Naive thymus-derived CD4-positive, alpha-beta T cell (primary cell): ENCODE measurements around the gene ANKMY2. TPM values are rescaled to one million over a fixed set of nuclear protein-coding genes. Genes with fewer than 3 reads are reported as not detected.

Source experiments
- ATAC-seq: fragments of 150-1000 bp; cut with Tn5 transposase; 2 replicates; pipeline ENCODE4 v1.10.0; 2021; ENCODE audit warnings: mild to moderate bottlenecking, moderate library complexity
- CTCF ChIA-PET: fragments of 350-600 bp; sonication (Branson Sonifier 250); formaldehyde crosslinking; loops from one replicate; lab custom pipeline; 2021; ENCODE audit warnings: antibody characterized with exemption; lab: Charles Lee
- POLR2A ChIA-PET: fragments of 350-600 bp; sonication (Branson Sonifier 250); formaldehyde crosslinking; loops from one replicate; lab custom pipeline; 2021; ENCODE audit warnings: antibody characterized with exemption, inconsistent platforms; lab: Charles Lee
- DNase-seq, 9 donors: peaks; one replicate each; pipeline versions ENCODE4 v3.0.0 to v3.0.0-alpha.2; 2020 to 2022; ENCODE audit warnings: mixed read lengths in 1 of 9
- H3K27ac ChIP-seq: one replicate; pipeline ENCODE4 v1.7.0; 2013; ENCODE audit warnings: mild to moderate bottlenecking, low read depth, low read length, moderate library complexity
- H3K27me3 ChIP-seq, 2 donors: one replicate each; pipeline ENCODE4 v1.7.0; 2013; ENCODE audit warnings: low read length in 2 of 2, mild to moderate bottlenecking in 2 of 2, moderate library complexity in 2 of 2; ENCODE audit not compliant: control insufficient read depth in 2 of 2, insufficient read depth in 2 of 2
- H3K36me3 ChIP-seq, 3 experiments: 1 replicate in 2 of 3; 2 replicates in 1 of 3; pipeline ENCODE4 v1.7.0; 2013; ENCODE audit warnings: low read length in 3 of 3, mild to moderate bottlenecking in 3 of 3, moderate library complexity in 1 of 3; ENCODE audit not compliant: insufficient read depth in 3 of 3, control insufficient read depth in 2 of 3
- H3K4me1 ChIP-seq, 2 donors: one replicate each; pipeline ENCODE4 v1.7.0; 2013; ENCODE audit warnings: low read length in 2 of 2, mild to moderate bottlenecking in 2 of 2, moderate library complexity in 1 of 2; ENCODE audit not compliant: control insufficient read depth in 2 of 2, insufficient read depth in 2 of 2
- H3K4me3 ChIP-seq: 2 replicates; pipeline ENCODE4 v1.7.0; 2013; ENCODE audit warnings: mild to moderate bottlenecking, low read length
- H3K9me3 ChIP-seq, 3 experiments: 1 replicate in 2 of 3; 2 replicates in 1 of 3; pipeline ENCODE4 v1.7.0; 2013; ENCODE audit warnings: low read length in 3 of 3; ENCODE audit not compliant: control insufficient read depth in 2 of 3
- H3K27ac Mint-ChIP-seq, 9 donors: one replicate each; pipeline ENCODE4 v1.8.0; 2020 to 2022; ENCODE audit warnings: mixed read lengths in 9 of 9, mild to moderate bottlenecking in 8 of 9, moderate library complexity in 5 of 9, inconsistent platforms in 2 of 9
- H3K27me3 Mint-ChIP-seq, 5 donors: one replicate each; pipeline ENCODE4 v1.8.0; 2021 to 2022; ENCODE audit warnings: mixed read lengths in 5 of 5, mild to moderate bottlenecking in 1 of 5
- H3K36me3 Mint-ChIP-seq, 5 donors: one replicate each; pipeline ENCODE4 v1.8.0; 2020 to 2022; ENCODE audit warnings: mixed read lengths in 5 of 5, mild to moderate bottlenecking in 3 of 5, inconsistent platforms in 1 of 5
- H3K4me1 Mint-ChIP-seq, 7 donors: one replicate each; pipeline ENCODE4 v1.8.0; 2020 to 2022; ENCODE audit warnings: mixed read lengths in 7 of 7, mild to moderate bottlenecking in 3 of 7, inconsistent platforms in 1 of 7
- H3K4me3 Mint-ChIP-seq, 10 donors: one replicate each; pipeline ENCODE4 v1.8.0; 2020 to 2022; ENCODE audit warnings: mild to moderate bottlenecking in 10 of 10, mixed read lengths in 10 of 10, moderate library complexity in 6 of 10, inconsistent platforms in 2 of 10
- H3K9me3 Mint-ChIP-seq, 11 donors: one replicate each; pipeline ENCODE4 v1.8.0; 2020 to 2022; ENCODE audit warnings: mixed read lengths in 11 of 11, mild to moderate bottlenecking in 4 of 11, inconsistent platforms in 1 of 11, moderate library complexity in 1 of 11
- intact Hi-C, 2 donors: fragments of 100-400 bp; cut with micrococcal nuclease; formaldehyde crosslinking; loops; one replicate each; pipeline ENCODE4 v1.15.1; 2023
- polyA plus RNA-seq, 2 donors: library from polyadenylated mRNA; unstranded; fragments of 300-500 nt; fragmentation: Illumina TruSeq; gene quantifications; one replicate each; pipeline ENCODE4 v1.2.3, GENCODE V29; 2021
- total RNA-seq, 6 experiments: library from RNA in 5 of 6; stranded (reverse) in 5 of 6; gene quantifications; 1 replicate in 5 of 6; 2 replicates in 1 of 6; pipeline ENCODE4 v1.2.3 and lab custom pipeline; 2021 to 2026

The ANKMY2 gene
- total and polyA plus RNA-seq, 7 experiments from 2014 or later: 6.3 to 16.4 (median 11.8) TPM

DNA sequence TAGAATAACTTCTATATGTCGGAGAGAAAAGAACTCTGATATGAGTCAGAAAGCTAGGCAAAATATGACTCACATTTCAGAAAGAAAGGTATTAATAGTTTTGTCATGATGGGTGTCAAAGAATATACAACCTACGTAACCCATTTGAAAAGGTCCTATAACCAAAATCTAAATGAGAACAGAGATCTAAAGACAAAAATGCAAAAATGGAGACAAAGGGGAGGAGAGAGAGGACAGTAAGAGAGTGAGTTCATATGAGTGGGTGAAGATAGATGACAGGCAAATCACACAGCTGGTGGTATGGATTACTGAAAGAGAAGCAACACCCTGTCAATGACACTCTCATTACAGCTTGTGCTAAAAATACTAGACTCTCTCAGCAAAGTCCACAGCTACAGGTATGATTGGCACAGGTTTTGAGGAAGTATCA lies 25.6 kb downstream of the ANKMY2 start:
- Mint-ChIP-seq H3K27ac (peak overlapping the region in 2 of 9 donors; percentile 1 to 66), H3K27me3 (no peaks in the 10 kb centered on the region), H3K36me3 (peaks cover 10 to 66% (median 37%) of the 10 kb centered on the region in 5 donors), H3K4me1 (peaks cover 0 to 13% (median 2%) of the 10 kb centered on the region in 7 donors), H3K9me3 (no peaks in the 10 kb centered on the region), H3K4me3 (peak overlapping the region in 1 of 10 donors; percentile 6)
- Histone ChIP-seq H3K36me3 (peaks cover 0 to 12% (median 0%) of the 10 kb centered on the region in 3 experiments), H3K27ac (no peak overlapping the region), H3K27me3 (no peaks in the 10 kb centered on the region), H3K4me1 (no peaks in the 10 kb centered on the region), H3K4me3 (no peak overlapping the region), H3K9me3 (no peaks in the 10 kb centered on the region)
- intact Hi-C loops: loop anchor here in 1 of 2 donors (2.0 kb wide), 1 partner anchor 25 kb away; the partner anchor contains the start of gene ANKMY2
- peak; percentile 45 for ATAC-seq
- ChIA-PET CTCF (interaction anchor here (0.8 kb wide), 1 partner anchor 60 kb away, joined by 4 read pairs; no protein-coding TSS in a partner anchor), POLR2A (no interaction called here)
- no peak for DNase-seq

GRCh38 chr7:16616542-16616941 lies 29.0 kb downstream of the ANKMY2 start:
- Mint-ChIP-seq H3K36me3 (peaks cover 5 to 57% (median 37%) of the 10 kb centered on the region in 5 donors), H3K27ac (no peak overlapping the region), H3K4me3 (no peak overlapping the region), H3K9me3 (no peaks in the 10 kb centered on the region), H3K4me1 (peaks cover 0 to 13% (median 4%) of the 10 kb centered on the region in 7 donors), H3K27me3 (no peaks in the 10 kb centered on the region)
- no peak overlapping the region for H3K4me3 ChIP-seq
- H3K27ac ChIP-seq: no peak overlapping the region
- no peaks in the 10 kb centered on the region for H3K9me3 ChIP-seq
- no peaks in the 10 kb centered on the region for H3K4me1 ChIP-seq
- intact Hi-C loops: no loop called here
- peaks cover 0 to 19% (median 0%) of the 10 kb centered on the region in 3 experiments for H3K36me3 ChIP-seq
- H3K27me3 ChIP-seq: no peaks in the 10 kb centered on the region
- no peak for ATAC-seq
- CTCF ChIA-PET: no interaction called here
- DNase-seq: no peak
- POLR2A ChIA-PET: no interaction called here

DNA sequence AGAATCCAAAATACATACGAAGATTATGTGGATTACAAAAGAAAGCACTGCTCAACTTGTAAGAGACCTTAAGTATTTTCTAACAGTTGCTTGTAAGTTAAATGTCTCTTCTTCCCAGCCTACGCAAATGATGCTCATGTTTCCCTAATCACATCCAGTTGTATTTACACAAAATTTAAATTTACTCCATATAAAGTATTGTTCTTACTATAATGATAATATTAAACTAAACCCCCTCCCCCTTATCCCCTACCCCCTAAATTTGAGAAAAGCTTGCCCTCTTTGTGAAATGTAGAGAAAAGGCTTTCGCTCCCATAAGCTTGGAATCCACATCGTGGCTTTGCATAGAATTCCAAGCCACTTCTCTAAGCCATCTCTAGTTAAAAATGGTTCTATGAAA lies 29.4 kb downstream of the ANKMY2 start:
- no peaks in the 10 kb centered on the region for H3K27me3 Mint-ChIP-seq
- H3K9me3 Mint-ChIP-seq: no peaks in the 10 kb centered on the region
- H3K4me1 Mint-ChIP-seq: peaks cover 0 to 13% (median 4%) of the 10 kb centered on the region in 7 donors
- intact Hi-C loops: no loop called here
- DNase-seq (no peak), ATAC-seq (no peak)
- H3K27ac Mint-ChIP-seq: no peak overlapping the region
- Histone ChIP-seq H3K4me1 (no peaks in the 10 kb centered on the region), H3K36me3 (peaks cover 0 to 19% (median 0%) of the 10 kb centered on the region in 3 experiments), H3K27ac (no peak overlapping the region), H3K27me3 (no peaks in the 10 kb centered on the region), H3K9me3 (no peaks in the 10 kb centered on the region), H3K4me3 (no peak overlapping the region)
- peaks cover 5 to 57% (median 34%) of the 10 kb centered on the region in 5 donors for H3K36me3 Mint-ChIP-seq
- no peak overlapping the region for H3K4me3 Mint-ChIP-seq
- CTCF ChIA-PET: no interaction called here
- POLR2A ChIA-PET: no interaction called here

- POLR2A ChIA-PET: no interaction called here
- Histone ChIP-seq H3K9me3 (no peaks in the 10 kb centered on the region), H3K4me1 (no peaks in the 10 kb centered on the region), H3K27me3 (no peaks in the 10 kb centered on the region), H3K4me3 (no peak overlapping the region), H3K36me3 (peaks cover 0 to 19% (median 0%) of the 10 kb centered on the region in 3 experiments), H3K27ac (no peak overlapping the region)
- CTCF ChIA-PET: interaction anchor here (0.6 kb wide), 1 partner anchor 364 kb away, joined by 3 read pairs; no protein-coding TSS in a partner anchor
- DNase-seq (no peak), ATAC-seq (no peak)
- H3K9me3 Mint-ChIP-seq: no peaks in the 10 kb centered on the region
- H3K36me3 Mint-ChIP-seq: peaks cover 5 to 62% (median 28%) of the 10 kb centered on the region in 5 donors
- peaks cover 0 to 10% (median 3%) of the 10 kb centered on the region in 7 donors for H3K4me1 Mint-ChIP-seq
- intact Hi-C loops: loop anchor here in 1 of 2 donors (1.0 kb wide), 1 partner anchor 30 kb away; the partner anchor contains the start of gene ANKMY2
- no peak overlapping the region for H3K4me3 Mint-ChIP-seq
- no peak overlapping the region for H3K27ac Mint-ChIP-seq
- no peaks in the 10 kb centered on the region for H3K27me3 Mint-ChIP-seq
These were observed 30.3 kb downstream of the ANKMY2 start for GRCh38 chr7:16615228-16615627.

GRCh38 chr7:16611711-16612110 lies 33.8 kb downstream of the ANKMY2 start:
- Mint-ChIP-seq H3K4me1 (peaks cover 0 to 6% (median 0%) of the 10 kb centered on the region in 7 donors), H3K27me3 (no peaks in the 10 kb centered on the region), H3K27ac (no peak overlapping the region), H3K36me3 (peaks cover 9 to 60% (median 21%) of the 10 kb centered on the region in 5 donors), H3K9me3 (no peaks in the 10 kb centered on the region), H3K4me3 (no peak overlapping the region)
- ChIA-PET CTCF (interaction anchor here (0.6 kb wide), 1 partner anchor 96 kb away, joined by 3 read pairs; no protein-coding TSS in a partner anchor), POLR2A (no interaction called here)
- DNase-seq: no peak
- H3K9me3 ChIP-seq: no peaks in the 10 kb centered on the region
- intact Hi-C loops: no loop called here
- H3K36me3 ChIP-seq: peaks cover 0 to 30% (median 0%) of the 10 kb centered on the region in 3 experiments
- H3K4me1 ChIP-seq: no peaks in the 10 kb centered on the region
- H3K27ac ChIP-seq: no peak overlapping the region
- ATAC-seq: no peak
- no peaks in the 10 kb centered on the region for H3K27me3 ChIP-seq
- H3K4me3 ChIP-seq: no peak overlapping the region

- peaks cover 0 to 22% (median 0%) of the 10 kb centered on the region in 3 experiments for H3K36me3 ChIP-seq
- H3K4me3 ChIP-seq: no peak overlapping the region
- peak; percentile 46 for ATAC-seq
- Mint-ChIP-seq H3K4me3 (no peak overlapping the region), H3K27me3 (no peaks in the 10 kb centered on the region), H3K4me1 (peaks cover 0 to 6% (median 0%) of the 10 kb centered on the region in 7 donors), H3K36me3 (peaks cover 4 to 55% (median 16%) of the 10 kb centered on the region in 5 donors), H3K9me3 (no peaks in the 10 kb centered on the region), H3K27ac (no peak overlapping the region)
- H3K27ac ChIP-seq: no peak overlapping the region
- ChIA-PET POLR2A (no interaction called here), CTCF (no interaction called here)
- no peaks in the 10 kb centered on the region for H3K27me3 ChIP-seq
- intact Hi-C loops: no loop called here
- H3K9me3 ChIP-seq: no peaks in the 10 kb centered on the region
- no peak for DNase-seq
- no peaks in the 10 kb centered on the region for H3K4me1 ChIP-seq
These were observed 35.6 kb downstream of the ANKMY2 start for GRCh38 chr7:16609842-16610450.
